NCI-H1048 (cell line): ENCODE measurements around the gene PRUNE1.
A peak's percentile ranks its signal among the peaks of the same experiment; 100 is the strongest.

Experiments used
- DNase-seq: peaks from one replicate; lab custom pipeline; 2025; lab: John Stamatoyannopoulos, UW

The PRUNE1 gene

GRCh38 chr1:150979092-150980056 lies 28.9 kb upstream of the PRUNE1 start:
- DNase-seq = peak; percentile 90

- DNase-seq = no peak
These were observed 27.0 kb upstream of the PRUNE1 start for GRCh38 chr1:150981177-150981804.

GRCh38 chr1:150981805-150982712 lies 26.2 kb upstream of the PRUNE1 start, which contains the start of gene ANXA9:
ANXA9 (plus strand) TSS chr1:150982292; CDS start chr1:150983106, 814 bp downstream.
- no peak for DNase-seq

- DNase-seq = no peak
These were observed 22.9 kb upstream of the PRUNE1 start for GRCh38 chr1:150985179-150985825.

GRCh38 chr1:150987924-150988323 lies 20.3 kb upstream of the PRUNE1 start:
- no peak for DNase-seq

- DNase-seq = no peak
These were observed 15.6 kb upstream of the PRUNE1 start for GRCh38 chr1:150992626-150993025.

GRCh38 chr1:150994248-150994647 lies 14.0 kb upstream of the PRUNE1 start:
- no peak for DNase-seq

DNA sequence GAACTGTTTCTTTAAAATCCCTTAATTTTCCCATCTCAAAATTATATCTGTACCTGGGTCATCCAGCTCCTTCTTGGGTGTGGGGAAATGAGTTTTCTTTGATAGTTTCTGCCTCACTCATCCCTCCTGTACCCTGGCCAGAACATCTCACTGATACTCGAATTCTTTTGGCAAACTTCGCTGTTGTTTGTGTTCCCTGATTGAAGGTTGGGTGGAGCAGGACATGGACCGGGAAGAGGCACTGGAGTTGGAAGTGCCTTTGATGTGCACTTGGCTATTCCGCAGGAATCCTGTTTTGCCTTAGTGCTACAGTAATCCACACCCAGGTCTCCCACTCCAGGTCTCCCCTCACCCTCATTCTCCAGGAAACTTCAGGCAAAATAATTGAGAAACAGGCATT lies 12.8 kb upstream of the PRUNE1 start:
- no peak for DNase-seq

- DNase-seq = no peak
These were observed 12.4 kb upstream of the PRUNE1 start for GRCh38 chr1:150995896-150996295.

DNA sequence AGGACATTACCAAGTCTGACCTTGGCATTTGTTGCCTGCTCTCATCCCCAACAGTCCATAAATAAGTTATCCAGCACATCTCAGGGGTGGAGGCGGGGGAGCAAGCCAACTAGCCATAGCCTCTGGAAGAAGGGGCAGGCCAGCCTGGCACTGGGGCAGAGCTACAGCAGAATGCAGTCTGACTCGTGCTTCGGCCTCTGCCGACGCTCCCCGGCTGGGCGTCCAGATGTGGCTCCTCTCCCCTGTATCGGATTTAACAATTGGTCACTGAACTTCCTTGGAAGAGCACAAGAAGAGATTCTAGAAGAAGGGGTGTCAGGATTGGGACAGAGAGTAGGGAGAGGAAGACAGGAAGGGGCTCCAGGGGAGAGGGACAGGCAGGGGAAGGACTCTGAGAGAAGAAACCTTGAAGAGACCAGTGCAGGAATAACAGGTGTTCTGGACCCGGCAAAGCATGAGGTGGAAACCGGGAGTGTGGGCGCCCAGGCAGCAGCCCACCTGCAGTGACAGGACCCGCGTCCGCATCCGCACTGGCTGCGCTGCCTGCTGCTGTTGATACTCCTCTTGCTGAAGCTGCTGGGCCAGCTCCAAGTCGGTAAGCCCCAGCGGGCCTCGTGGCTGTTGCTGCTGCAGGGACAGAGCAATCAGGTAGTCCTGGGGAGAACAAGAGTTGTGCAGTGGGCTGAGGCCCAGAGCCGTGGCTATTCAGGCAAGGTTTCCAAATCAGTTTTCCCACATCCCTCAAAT lies 10.9 kb upstream of the PRUNE1 start:
- DNase-seq = no peak

GRCh38 chr1:150997949-150998348 lies 10.3 kb upstream of the PRUNE1 start:
- no peak for DNase-seq

GRCh38 chr1:150999051-150999674 lies 9.1 kb upstream of the PRUNE1 start:
- DNase-seq = no peak

- no peak for DNase-seq
These were observed 8.3 kb upstream of the PRUNE1 start for GRCh38 chr1:150999926-151000325.

DNA sequence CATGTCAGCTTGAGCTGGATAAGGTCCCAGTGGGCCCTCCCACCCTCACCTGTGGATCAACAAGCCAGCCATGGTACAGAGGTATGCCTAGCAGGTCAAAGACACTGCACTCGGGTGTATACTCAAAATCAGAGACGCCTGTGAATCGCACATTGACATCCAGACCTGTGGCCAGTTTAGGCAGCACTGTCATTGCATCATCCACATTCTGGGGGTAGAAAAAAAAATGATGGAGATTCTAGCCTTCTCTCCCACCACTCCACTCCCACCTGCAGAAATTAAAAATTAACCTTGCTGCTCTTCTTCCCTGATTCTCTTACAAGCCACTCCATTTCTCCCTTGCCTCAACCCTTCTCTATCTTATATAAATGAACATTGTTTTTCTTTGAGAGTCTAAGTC lies 7.8 kb upstream of the PRUNE1 start:
- no peak for DNase-seq

DNA sequence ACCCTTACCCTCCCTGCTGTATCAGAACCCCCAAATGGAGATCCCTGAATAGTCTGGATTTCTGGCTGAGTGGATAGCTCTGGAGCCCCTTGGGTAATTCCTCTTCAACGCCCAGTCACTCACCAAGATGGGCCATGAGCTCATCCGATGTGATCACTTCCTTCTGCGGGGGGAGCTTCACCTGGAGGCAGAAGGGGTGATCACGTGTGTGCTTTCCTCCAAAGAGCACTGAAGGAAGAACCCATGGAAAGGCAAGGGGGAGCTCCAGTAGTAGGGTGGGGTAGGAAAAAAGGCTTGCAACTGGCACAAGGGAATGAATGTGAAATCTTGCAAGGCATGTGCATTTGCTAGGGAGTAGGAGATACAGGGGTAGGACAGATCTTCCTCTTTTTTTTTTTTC lies 6.6 kb upstream of the PRUNE1 start:
- DNase-seq = no peak

DNA sequence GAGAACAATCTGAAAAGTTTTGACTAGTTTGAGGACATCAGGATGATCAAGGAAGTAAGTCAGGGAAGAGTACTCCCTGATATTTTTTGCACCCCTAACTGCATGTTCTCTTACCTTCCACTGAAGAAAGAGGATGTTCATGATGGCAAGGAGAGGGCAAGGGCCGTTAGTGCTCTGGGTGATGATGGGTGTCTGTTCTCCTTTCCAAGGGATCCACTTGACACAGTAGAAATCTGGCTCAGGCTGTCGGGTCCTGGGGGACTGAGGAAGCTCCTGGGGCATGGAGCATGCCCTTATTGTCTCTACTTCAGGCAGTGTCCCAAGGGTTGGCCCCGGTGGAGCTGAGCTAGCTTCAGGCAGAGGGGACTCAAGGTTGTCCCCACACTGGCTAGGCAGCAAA lies 6.2 kb upstream of the PRUNE1 start:
- no peak for DNase-seq

DNA sequence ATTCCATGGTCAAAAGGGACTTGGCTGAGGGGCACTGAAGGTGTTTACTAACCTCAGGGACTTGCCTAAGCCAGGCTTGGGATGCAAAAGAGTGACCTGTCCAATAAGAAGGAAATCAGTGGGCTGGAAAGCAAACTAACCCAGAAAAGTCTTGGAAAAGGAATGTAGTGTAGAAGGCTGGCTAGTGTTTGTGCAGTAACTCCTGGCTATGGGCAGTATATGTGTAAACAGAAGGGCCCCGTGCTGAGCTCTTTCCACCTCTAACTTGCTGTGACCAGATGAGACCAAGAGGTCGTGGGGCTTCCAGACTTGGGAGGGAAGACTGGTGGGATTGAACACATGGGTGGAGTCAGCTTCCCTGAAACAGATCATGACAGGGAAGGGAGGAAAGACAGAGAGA lies 5.6 kb upstream of the PRUNE1 start:
- no peak for DNase-seq

DNA sequence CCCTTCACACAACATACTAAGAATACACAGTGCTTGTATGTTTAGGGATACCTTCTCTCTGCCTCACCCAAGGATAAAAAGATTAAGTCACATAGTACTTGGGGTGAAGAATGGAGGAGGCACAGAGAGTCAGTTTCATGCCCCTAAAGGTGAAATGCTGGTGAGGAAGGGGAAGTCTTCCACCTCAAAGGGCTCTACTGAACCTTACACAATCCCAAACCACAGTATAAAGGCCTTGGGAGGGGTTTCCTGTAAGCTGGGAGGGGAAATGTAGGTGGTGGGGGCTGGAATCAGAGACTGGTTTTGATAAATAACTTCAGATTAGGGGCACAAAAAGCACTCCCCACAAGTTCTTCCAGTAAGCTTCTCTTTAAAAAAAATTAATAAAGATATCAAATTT lies 5.1 kb upstream of the PRUNE1 start:
- no peak for DNase-seq

GRCh38 chr1:151005729-151006319 lies 2.4 kb upstream of the PRUNE1 start:
- no peak for DNase-seq
